HUES48 (cell line): ENCODE results near the gene LCMT2.

ENCODE experiments used
- H3K27ac ChIP-seq: one replicate; pipeline ENCODE4 v1.7.0; 2013; ENCODE audit warnings: low read depth, low read length, inconsistent platforms
- H3K27me3 ChIP-seq: 2 replicates; pipeline ENCODE4 v1.6.1; 2013; ENCODE audit warnings: mild to moderate bottlenecking, low read length; ENCODE audit not compliant: control insufficient read depth, insufficient read depth
- H3K36me3 ChIP-seq: 2 replicates; pipeline ENCODE4 v1.6.1; 2013; ENCODE audit warnings: low read length; ENCODE audit not compliant: control insufficient read depth, insufficient read depth
- H3K4me1 ChIP-seq: 2 replicates; pipeline ENCODE4 v1.6.1; 2013; ENCODE audit warnings: mild to moderate bottlenecking, low read length; ENCODE audit not compliant: control insufficient read depth, insufficient read depth
- H3K4me3 ChIP-seq: 2 replicates; pipeline ENCODE4 v1.5.1; 2013; ENCODE audit warnings: mild to moderate bottlenecking, low read depth, low read length
- H3K9ac ChIP-seq: 2 replicates; pipeline ENCODE4 v1.6.1; 2013; ENCODE audit warnings: mild to moderate bottlenecking, low read depth, low read length, moderate library complexity
- H3K9me3 ChIP-seq: 2 replicates; pipeline ENCODE4 v1.6.1; 2013; ENCODE audit warnings: low read length; ENCODE audit not compliant: control insufficient read depth, insufficient read depth

Gene LCMT2

GRCh38 chr15:43283526-43283925 is 46.8 kb downstream of the LCMT2 start:
- H3K4me1 ChIP-seq, result no peaks in the 10 kb centered on the region
- no peaks in the 10 kb centered on the region for H3K9me3 ChIP-seq

GRCh38 chr15:43281926-43282602 is 48.3 kb downstream of the LCMT2 start:
- H3K36me3 ChIP-seq, result no peaks in the 10 kb centered on the region
- no peaks in the 10 kb centered on the region for H3K4me1 ChIP-seq
- no peaks in the 10 kb centered on the region for H3K9me3 ChIP-seq
- H3K4me3 ChIP-seq, result no peak overlapping the region
- no peak overlapping the region for H3K9ac ChIP-seq
- no peak overlapping the region for H3K27ac ChIP-seq
- no peaks in the 10 kb centered on the region for H3K27me3 ChIP-seq

More at GRCh38 chr15:43283526-43283925, 46.8 kb downstream of the LCMT2 start:
- H3K4me3 ChIP-seq, result no peak overlapping the region
- no peaks in the 10 kb centered on the region for H3K36me3 ChIP-seq
- H3K27me3 ChIP-seq, result no peaks in the 10 kb centered on the region
- no peak overlapping the region for H3K9ac ChIP-seq
- H3K27ac ChIP-seq, result no peak overlapping the region

- Histone ChIP-seq H3K4me3 (no peak overlapping the region), H3K4me1 (no peaks in the 10 kb centered on the region), H3K9me3 (no peaks in the 10 kb centered on the region), H3K27me3 (no peaks in the 10 kb centered on the region), H3K9ac (no peak overlapping the region), H3K27ac (no peak overlapping the region), H3K36me3 (no peaks in the 10 kb centered on the region)
Observed at GRCh38 chr15:43280996-43281395, 49.4 kb downstream of the LCMT2 start.

GRCh38 chr15:43279496-43279895 is 50.9 kb downstream of the LCMT2 start:
- Histone ChIP-seq H3K27ac (no peak overlapping the region), H3K9me3 (no peaks in the 10 kb centered on the region), H3K4me3 (no peak overlapping the region), H3K27me3 (no peaks in the 10 kb centered on the region), H3K36me3 (no peaks in the 10 kb centered on the region), H3K9ac (no peak overlapping the region), H3K4me1 (no peaks in the 10 kb centered on the region)

- no peaks in the 10 kb centered on the region for H3K9me3 ChIP-seq
- no peaks in the 10 kb centered on the region for H3K36me3 ChIP-seq
- H3K9ac ChIP-seq, result no peak overlapping the region
- H3K27me3 ChIP-seq, result no peaks in the 10 kb centered on the region
- no peaks in the 10 kb centered on the region for H3K4me1 ChIP-seq
- H3K4me3 ChIP-seq, result no peak overlapping the region
- no peak overlapping the region for H3K27ac ChIP-seq
Observed at GRCh38 chr15:43278869-43279268, 51.5 kb downstream of the LCMT2 start.

GRCh38 chr15:43277901-43278300 is 52.5 kb downstream of the LCMT2 start:
- Histone ChIP-seq H3K27ac (no peak overlapping the region), H3K4me3 (no peak overlapping the region), H3K27me3 (no peaks in the 10 kb centered on the region), H3K9ac (no peak overlapping the region), H3K9me3 (no peaks in the 10 kb centered on the region), H3K36me3 (no peaks in the 10 kb centered on the region), H3K4me1 (no peaks in the 10 kb centered on the region)

- no peak overlapping the region for H3K9ac ChIP-seq
- no peaks in the 10 kb centered on the region for H3K27me3 ChIP-seq
- no peaks in the 10 kb centered on the region for H3K36me3 ChIP-seq
- H3K27ac ChIP-seq, result no peak overlapping the region
- H3K4me3 ChIP-seq, result no peak overlapping the region
- no peaks in the 10 kb centered on the region for H3K9me3 ChIP-seq
- no peaks in the 10 kb centered on the region for H3K4me1 ChIP-seq
Observed at GRCh38 chr15:43277231-43277823, 53.0 kb downstream of the LCMT2 start.

GRCh38 chr15:43276563-43277200 is 53.7 kb downstream of the LCMT2 start:
- no peaks in the 10 kb centered on the region for H3K9me3 ChIP-seq
- H3K27ac ChIP-seq, result no peak overlapping the region

GRCh38 chr15:43275740-43276562 is 54.4 kb downstream of the LCMT2 start:
- Histone ChIP-seq H3K27me3 (no peaks in the 10 kb centered on the region), H3K4me1 (no peaks in the 10 kb centered on the region), H3K9ac (no peak overlapping the region)

More at GRCh38 chr15:43276563-43277200, 53.7 kb downstream of the LCMT2 start:
- H3K4me1 ChIP-seq, result no peaks in the 10 kb centered on the region
- no peaks in the 10 kb centered on the region for H3K27me3 ChIP-seq
- H3K4me3 ChIP-seq, result no peak overlapping the region
- no peak overlapping the region for H3K9ac ChIP-seq
- no peaks in the 10 kb centered on the region for H3K36me3 ChIP-seq

GRCh38 chr15:43274136-43274535 is 56.2 kb downstream of the LCMT2 start:
- H3K36me3 ChIP-seq, result no peaks in the 10 kb centered on the region
- H3K9ac ChIP-seq, result no peak overlapping the region
- H3K27ac ChIP-seq, result no peak overlapping the region
- H3K27me3 ChIP-seq, result no peaks in the 10 kb centered on the region
- no peaks in the 10 kb centered on the region for H3K4me1 ChIP-seq
- H3K9me3 ChIP-seq, result no peaks in the 10 kb centered on the region
- no peak overlapping the region for H3K4me3 ChIP-seq

More at GRCh38 chr15:43275740-43276562, 54.4 kb downstream of the LCMT2 start:
- Histone ChIP-seq H3K4me3 (no peak overlapping the region), H3K36me3 (no peaks in the 10 kb centered on the region), H3K9me3 (no peaks in the 10 kb centered on the region), H3K27ac (no peak overlapping the region)
